Measurements from ENCODE around the gene GOLGA8B. TPM values are rescaled to one million over a fixed set of nuclear protein-coding genes. Genes with fewer than 3 reads are reported as not detected.
A peak's percentile ranks its signal among the peaks of the same experiment; 100 is the strongest.
"Not testable (repeated sequence)": the region's sequence is repeated elsewhere in the genome, so short reads cannot be mapped to it uniquely, and the experiment has no call there.

The GOLGA8B gene
- total RNA-seq, 1 experiment from 2014 or later, result 176 TPM

- intact Hi-C loops (cut with micrococcal nuclease), result loop anchor here (2.0 kb wide), 1 partner anchor 146 kb away; the partner anchor contains the start of gene GOLGA8A
- peak overlapping the region; percentile 75 for H3K27ac Mint-ChIP-seq (ENCODE audit: low read depth, unreplicated experiment)
- CTCF ChIA-PET, result interaction anchor here (0.7 kb wide), 2 partner anchors 35 to 713 kb away, joined by 3 read pairs; no protein-coding TSS in a partner anchor
Measured at GRCh38 chr15:34582461-34583371, 735 bp downstream of the GOLGA8B start.

GRCh38 chr15:34581687-34582460 lies 1.6 kb downstream of the GOLGA8B start:
- not testable (repeated sequence) for BruUV-seq (replicated peaks); H3K27me3 Mint-ChIP-seq (ENCODE audit: insufficient read depth, unreplicated experiment); DNase-seq (ENCODE audit: unreplicated experiment); H3K9me3 Mint-ChIP-seq (ENCODE audit: unreplicated experiment); H3K36me3 Mint-ChIP-seq (ENCODE audit: insufficient read depth, unreplicated experiment)
- intact Hi-C loops (cut with micrococcal nuclease), result loop anchor here (2.0 kb wide), 1 partner anchor 145 kb away; the partner anchor contains the start of gene GOLGA8A
- CTCF ChIA-PET, result interaction anchor here (0.6 to 0.9 kb wide), 5 partner anchors 329 to 1087 kb away, joined by 3 to 4 read pairs (median 3); no protein-coding TSS in a partner anchor
- Mint-ChIP-seq H3K27ac (ENCODE audit: low read depth, unreplicated experiment) (peak overlapping the region; percentile 75), H3K4me1 (ENCODE audit: insufficient read depth, unreplicated experiment) (peaks cover 36% of the 10 kb centered on the region), H3K4me3 (ENCODE audit: unreplicated experiment) (peak overlapping the region; percentile 90)
- POLR2A ChIA-PET, result interaction anchor here (0.6 to 1.6 kb wide), 2 partner anchors 109 to 357 kb away, joined by 3 read pairs; partner anchors contain the start of gene EMC4

More at GRCh38 chr15:34582461-34583371, 735 bp downstream of the GOLGA8B start:
- H3K4me1 Mint-ChIP-seq (ENCODE audit: insufficient read depth, unreplicated experiment), result peaks cover 30% of the 10 kb centered on the region
- H3K4me3 Mint-ChIP-seq (ENCODE audit: unreplicated experiment), result peak overlapping the region; percentile 90
- DNase-seq (ENCODE audit: unreplicated experiment), result peak; percentile 56
- H3K9me3 Mint-ChIP-seq (ENCODE audit: unreplicated experiment), result no peaks in the 10 kb centered on the region
- H3K27me3 Mint-ChIP-seq (ENCODE audit: insufficient read depth, unreplicated experiment), result no peaks in the 10 kb centered on the region
- H3K36me3 Mint-ChIP-seq (ENCODE audit: insufficient read depth, unreplicated experiment), result peaks cover 7% of the 10 kb centered on the region
- POLR2A ChIA-PET, result interaction anchor here (0.7 to 1.6 kb wide), 7 partner anchors 145 to 544 kb away, joined by 3 to 6 read pairs (median 4); partner anchors contain the start of genes AVEN, EMC4, EMC7 and GOLGA8A
- TF ChIP-seq CTCF (IDR thresholded peaks at IDR 0.05; ENCODE audit: unreplicated experiment), result no peak
- no TSS peak for BruUV-seq (replicated peaks)

GRCh38 chr15:34581043-34581365 lies 2.4 kb downstream of the GOLGA8B start:
- CTCF ChIA-PET, result interaction anchor here (0.6 to 0.9 kb wide), 2 partner anchors 328 to 1086 kb away, joined by 3 to 4 read pairs; no protein-coding TSS in a partner anchor
- no peaks in the 10 kb centered on the region for H3K9me3 Mint-ChIP-seq (ENCODE audit: unreplicated experiment)
- peaks cover 36% of the 10 kb centered on the region for H3K4me1 Mint-ChIP-seq (ENCODE audit: insufficient read depth, unreplicated experiment)
- H3K4me3 Mint-ChIP-seq (ENCODE audit: unreplicated experiment), result no peak overlapping the region
- H3K27me3 Mint-ChIP-seq (ENCODE audit: insufficient read depth, unreplicated experiment), result no peaks in the 10 kb centered on the region
- no peak for DNase-seq (ENCODE audit: unreplicated experiment)
- peaks cover 7% of the 10 kb centered on the region for H3K36me3 Mint-ChIP-seq (ENCODE audit: insufficient read depth, unreplicated experiment)
- BruUV-seq (replicated peaks), result no TSS peak
- intact Hi-C loops (cut with micrococcal nuclease), result no loop called here
- POLR2A ChIA-PET, result no interaction called here
- TF ChIP-seq CTCF (IDR thresholded peaks at IDR 0.05; ENCODE audit: unreplicated experiment), result no peak
- no peak overlapping the region for H3K27ac Mint-ChIP-seq (ENCODE audit: low read depth, unreplicated experiment)

- H3K27me3 Mint-ChIP-seq (ENCODE audit: insufficient read depth, unreplicated experiment); H3K4me3 Mint-ChIP-seq (ENCODE audit: unreplicated experiment); H3K36me3 Mint-ChIP-seq (ENCODE audit: insufficient read depth, unreplicated experiment); POLR2A ChIA-PET; H3K9me3 Mint-ChIP-seq (ENCODE audit: unreplicated experiment); intact Hi-C loops (cut with micrococcal nuclease); H3K27ac Mint-ChIP-seq (ENCODE audit: low read depth, unreplicated experiment); CTCF ChIA-PET; BruUV-seq (replicated peaks): not testable (repeated sequence)
- peak; percentile 24 for DNase-seq (ENCODE audit: unreplicated experiment)
- H3K4me1 Mint-ChIP-seq (ENCODE audit: insufficient read depth, unreplicated experiment), result peaks cover 36% of the 10 kb centered on the region
Measured at GRCh38 chr15:34580251-34581042, 3.0 kb downstream of the GOLGA8B start.
